NCI-H1417 treated with DMSO at 0.1 percent for 48 hours (cell line): ENCODE measurements around the gene ZFHX2.

Experiments used
- DNase-seq: peaks from one replicate; lab custom pipeline; 2025; lab: John Stamatoyannopoulos, UW

The ZFHX2 gene

DNA sequence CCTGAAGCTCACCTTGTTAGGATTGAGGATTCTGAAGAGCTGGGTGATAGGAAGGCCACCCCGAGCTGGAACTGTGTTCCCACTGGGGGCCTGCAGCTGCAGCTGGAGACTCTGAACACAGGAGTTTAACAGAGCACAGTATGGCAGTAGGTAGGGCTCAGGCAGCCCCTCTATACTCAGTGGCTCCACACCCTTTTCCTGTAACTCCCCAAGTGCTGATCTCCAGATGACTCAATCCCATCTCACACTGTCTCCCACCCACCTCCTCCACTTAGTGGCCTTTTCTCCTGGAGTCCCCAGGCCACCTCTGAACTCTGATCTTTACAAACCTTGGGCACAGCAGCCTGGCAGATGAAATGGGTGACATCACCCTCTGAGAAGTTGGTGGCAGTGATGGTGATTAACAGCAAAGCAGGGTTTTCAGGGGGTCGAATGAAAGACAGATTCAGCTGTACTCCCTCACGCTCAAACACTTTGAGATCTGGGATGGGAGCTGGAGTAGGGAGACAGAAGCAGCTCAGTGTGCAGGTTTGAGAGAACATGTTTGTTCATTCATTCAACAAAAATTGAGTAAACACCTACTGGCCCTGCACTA lies 8.5 kb upstream of the ZFHX2 start:
- DNase-seq = no peak

DNA sequence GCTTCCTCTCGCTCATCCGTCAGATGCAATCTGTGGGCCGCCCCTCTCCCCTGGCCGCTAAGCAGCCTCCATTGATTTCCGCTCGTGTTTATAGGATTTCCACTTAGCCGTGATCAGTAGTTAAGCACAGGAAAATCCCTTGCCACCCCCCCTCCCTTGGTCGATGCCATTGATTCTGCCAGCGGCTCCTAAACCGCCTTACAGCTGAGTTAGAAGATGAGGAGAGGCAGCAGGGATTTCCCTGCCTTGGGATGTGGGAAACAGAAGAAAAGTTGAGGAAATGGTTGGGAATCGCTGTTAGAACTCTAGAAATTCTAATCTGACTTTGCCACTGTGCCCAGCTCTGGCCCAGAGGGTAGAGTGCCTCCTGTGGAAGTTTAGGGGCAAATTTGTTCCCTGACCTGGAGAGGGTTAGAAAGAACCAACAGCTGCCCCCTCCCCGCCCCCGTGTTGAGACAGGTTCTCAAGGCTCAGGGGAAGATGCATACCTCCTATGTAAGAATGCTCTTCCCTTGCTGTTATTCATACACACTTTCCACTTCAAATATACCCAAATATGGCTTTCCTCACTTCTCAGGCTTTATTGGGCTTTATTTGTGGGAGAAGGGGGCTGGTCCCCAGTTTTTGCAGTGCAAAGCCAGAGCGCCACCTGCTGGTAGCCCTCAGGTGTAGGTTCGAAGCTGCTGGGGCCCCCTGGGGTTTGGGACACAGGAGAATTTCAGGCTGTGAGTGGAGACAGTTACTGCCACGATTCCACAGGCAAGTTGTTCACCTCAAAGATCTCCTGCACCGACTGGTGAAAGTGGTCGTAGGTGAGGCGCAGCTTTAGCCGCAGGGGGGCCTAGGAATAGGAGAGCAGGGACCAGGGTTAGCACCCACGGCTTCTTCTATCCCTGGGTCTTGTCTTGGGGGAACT lies 7.7 kb upstream of the ZFHX2 start:
- no peak for DNase-seq

DNA sequence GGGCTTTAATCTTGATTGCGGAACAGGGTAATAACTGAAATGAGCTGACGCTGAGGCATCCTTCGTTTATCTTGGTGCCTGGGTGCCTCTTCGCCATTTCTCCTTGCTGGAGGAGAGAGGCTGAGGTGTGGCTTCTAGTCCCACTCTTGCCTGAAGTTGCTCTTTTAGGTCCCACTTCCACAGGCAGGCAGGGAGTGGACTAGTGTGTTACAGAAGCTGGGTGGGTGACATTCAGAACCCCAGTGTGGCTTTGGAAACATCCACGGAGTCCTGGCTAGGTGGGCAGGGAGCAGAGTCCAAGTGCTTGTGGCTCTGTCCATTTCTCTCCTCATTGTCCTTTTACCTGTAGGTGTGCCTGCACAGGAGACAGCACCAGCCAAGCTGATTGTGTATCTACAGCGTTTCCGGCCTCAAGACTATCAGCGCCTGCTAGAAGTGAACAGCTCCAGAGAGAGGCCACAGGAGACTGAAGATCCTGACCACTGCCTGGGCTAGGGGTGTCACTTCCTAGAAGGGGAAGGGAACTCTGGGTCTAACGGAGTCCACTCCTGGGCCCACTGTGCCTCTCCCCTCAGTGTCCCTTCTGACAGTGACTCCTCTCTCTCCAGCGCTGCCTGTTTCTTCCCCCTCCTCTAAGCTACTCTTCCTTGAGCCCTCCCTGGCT lies 6.9 kb upstream of the ZFHX2 start:
- no peak for DNase-seq

DNA sequence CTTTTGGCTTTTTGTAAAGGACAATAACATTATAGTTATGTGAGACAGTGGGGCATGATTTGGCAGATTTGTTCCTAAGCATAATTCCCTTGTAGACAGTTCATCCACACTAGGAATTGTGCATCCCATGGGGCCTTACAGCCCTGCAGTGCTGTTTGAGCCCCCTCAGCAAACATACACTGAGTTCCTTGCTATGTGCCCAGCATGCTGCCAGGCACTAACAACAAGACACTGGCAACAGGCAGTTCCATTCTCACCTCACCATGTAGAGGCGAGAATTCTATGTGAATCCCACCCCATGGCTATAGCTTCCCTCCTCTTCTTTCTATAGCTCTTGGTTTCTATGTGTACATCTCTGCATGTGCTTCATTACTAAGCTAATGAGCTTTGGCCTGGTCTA lies 6.4 kb upstream of the ZFHX2 start:
- no peak for DNase-seq

DNA sequence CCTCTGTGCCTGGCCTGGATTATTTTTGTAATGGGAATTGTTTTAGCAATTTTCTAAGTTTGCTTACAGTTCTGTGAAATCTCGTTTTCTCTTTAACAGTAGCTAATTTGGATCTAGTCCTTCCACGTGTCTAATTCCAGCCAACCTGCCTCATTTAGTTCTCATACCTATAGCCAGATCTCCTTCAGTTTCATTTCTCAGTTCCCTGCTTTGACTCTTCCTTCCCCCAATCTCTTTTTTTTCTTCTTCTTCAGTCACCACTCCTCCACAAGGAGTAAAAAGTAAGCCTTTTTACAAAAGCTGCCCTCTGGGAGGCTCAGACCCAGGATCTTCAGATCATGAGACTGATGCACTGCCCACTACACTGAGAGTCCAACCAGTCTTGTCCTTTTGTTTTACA lies 6.0 kb upstream of the ZFHX2 start:
- DNase-seq = no peak

DNA sequence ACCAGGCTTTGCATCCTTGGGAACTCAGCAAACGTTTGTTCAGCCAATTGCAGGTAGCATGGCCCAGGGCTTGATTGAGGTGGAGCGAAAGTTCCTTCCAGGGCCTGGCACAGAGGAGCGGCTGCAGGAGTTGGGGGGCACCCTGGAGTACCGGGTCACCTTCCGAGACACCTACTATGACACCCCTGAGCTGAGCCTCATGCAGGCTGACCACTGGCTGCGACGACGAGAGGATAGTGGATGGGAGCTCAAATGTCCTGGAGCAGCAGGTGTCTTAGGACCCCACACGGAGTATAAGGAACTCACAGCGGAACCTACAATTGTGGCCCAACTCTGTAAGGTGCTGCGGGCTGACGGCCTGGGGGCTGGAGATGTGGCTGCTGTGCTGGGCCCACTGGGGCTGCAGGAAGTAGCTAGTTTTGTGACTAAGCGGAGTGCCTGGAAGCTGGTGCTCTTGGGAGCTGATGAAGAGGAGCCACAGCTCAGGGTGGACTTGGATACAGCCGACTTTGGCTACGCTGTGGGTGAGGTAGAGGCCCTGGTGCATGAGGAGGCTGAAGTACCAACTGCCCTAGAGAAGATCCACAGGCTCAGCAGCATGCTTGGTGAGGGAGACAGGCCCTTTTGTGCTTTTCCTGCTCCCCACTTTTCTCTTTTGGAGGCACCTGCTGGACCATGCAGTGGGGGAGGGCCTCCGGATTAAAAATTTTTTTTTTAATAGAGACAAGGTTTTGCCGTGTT lies 5.3 kb upstream of the ZFHX2 start:
- no peak for DNase-seq

DNA sequence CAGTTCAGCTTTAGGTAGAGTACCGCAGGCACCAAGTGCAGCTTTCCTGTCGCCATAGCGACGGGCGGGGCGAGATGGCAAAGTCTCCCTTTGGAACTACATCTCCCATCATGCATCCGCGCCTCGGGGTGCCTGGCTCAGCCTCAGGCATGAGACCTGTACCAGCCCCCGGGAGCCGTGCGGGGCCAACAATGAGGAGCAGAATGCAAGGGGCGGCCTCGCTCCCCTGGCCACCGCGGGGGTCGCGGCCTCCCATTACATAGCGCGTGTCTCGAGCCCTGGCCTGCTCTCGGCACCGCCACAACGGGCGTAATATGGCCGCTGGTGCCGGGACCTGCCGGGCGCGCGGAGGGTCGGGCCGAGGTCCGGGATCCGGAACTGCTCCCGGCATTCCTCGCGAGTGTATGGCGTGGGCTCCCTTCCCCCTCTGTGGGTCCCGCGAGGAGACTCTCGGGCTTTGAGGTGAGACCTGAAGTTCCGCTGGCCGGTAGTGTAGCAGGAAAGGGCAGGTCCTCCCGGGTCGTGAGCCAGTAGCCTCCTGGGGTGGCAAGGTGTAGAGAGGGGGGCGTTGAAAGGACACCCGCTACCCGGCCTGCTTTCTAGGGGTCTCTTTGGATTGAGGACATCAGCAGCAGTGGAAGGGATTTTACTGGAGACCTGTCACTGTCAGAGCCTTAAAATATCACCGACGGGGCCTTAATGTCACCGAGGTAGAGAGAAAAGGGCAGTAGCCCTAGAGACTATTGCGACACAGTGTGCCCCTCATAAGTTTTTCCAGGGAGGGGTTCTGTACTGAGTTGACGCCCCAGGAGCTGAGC lies 4.5 kb upstream of the ZFHX2 start, which contains the start of gene THTPA:
TSS of gene THTPA (plus strand) at position 390 of the 818 bp plus-strand sequence. CDS start 487 bp downstream, outside the sequence.
- peak; percentile 63 for DNase-seq

DNA sequence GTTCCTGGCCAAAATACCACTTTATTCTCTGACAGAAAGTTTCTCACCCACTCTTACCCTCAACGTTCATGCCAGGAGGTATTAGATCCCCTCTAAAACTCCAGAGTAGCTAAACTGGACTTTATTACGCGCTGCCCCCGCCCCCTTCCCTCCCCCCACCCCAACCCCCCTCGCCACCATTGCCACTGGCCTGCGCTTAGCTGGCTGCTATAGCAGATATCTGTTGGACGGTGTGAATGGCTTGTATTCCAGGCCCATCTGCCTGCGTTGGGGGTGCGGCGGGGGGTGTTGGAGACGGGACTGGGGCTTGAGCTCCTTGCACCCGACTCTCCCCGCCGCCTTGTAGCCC lies 3.9 kb upstream of the ZFHX2 start:
- no peak for DNase-seq

DNA sequence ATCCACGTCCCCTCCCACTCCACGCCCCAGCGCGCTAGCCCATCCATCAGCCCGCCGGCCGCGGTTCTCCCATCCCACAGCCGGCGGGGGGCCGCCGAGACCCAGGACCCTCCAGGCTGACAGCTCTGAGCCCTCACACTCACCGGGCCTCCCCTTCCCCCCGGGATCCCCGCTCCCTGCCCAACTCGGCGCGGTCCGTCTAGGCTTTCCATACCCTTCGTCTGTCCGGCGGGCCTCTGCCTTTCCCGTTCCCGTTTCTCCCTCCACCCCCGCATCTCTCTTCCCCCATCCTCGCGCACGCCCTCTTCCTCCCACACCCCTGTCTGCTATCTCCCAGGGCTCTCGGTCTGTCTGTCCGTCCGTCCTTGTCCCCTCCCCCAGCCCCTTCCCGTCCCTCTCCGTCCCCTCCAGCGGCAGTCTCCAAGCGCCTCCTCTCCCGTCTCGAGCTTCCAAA lies 726 bp downstream of the ZFHX2 start:
- no peak for DNase-seq

DNA sequence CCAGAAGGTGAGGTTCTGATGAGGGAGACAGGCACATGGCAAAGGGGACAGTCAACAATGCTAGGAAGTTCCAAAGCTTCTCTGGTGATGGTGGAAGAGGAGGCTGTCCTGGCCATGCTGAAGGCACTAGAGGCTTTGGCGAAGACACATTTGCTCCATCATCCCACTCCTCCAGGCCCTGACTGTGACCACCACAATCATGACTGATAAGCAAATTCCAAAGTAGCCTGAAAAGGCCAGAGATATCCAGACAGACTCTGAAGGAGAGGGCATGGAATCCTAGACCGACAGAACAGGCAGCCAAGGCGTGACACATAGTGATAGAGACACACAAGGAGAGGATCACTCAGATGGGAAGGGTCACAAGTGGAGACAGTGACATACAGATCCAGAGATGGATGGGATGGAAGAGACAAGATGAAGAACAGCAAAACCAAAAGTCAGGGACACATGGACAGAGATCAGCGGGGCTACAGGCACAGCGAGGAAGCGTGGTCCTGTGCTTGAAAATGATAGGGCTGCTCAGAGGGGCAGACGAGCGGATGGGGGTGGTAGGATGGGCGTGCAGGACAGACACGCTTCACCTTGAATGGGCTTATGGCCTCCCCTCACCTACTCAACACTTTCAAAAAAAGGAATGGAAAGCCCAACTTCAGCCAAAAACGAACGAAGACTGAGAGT lies 1.3 kb downstream of the ZFHX2 start:
- DNase-seq = no peak

DNA sequence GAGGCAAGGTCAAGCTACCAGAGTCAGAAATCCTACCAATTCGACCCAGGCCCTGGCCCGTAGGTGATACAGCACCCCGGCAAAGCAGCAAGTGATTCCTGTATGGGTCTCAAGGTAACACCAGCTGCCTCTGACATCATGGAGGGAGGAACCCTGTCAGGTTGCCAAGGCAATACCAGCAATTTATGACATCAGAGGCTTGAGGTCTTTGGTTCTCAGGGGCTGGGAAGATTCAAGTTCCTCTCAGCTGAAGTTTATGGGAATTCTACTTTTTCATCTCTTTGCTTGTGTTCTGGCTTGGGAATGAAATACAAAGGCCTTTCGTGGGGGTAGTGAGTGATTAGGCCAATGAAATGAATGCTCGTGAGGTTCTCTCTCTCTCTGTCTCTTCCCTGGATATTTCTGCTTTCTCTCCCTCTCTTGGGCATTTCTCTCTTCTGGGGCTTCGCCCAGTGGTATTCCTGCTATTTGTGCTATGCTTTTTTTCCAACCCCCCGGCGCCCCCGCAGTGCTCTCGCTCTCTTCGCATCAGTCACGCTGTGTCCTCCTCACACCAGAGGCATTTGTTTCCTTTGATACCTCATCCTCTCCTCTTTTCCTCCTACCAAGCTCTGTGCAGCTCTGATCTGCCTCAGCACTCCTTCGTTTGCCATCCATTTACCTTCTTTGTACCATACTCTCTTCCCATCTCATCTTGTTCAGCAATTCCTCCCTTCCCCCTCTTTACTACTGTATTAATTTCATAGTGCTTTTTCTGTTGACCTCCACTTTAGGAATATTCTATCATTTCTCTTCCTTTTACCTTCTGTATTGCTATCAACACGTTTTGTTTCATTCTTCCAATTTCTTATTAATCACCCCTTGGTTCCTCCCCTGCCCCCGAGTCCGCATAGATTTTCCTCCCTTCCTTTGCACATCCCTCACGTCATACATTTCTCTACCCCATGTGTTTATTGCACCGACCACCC lies 2.9 kb downstream of the ZFHX2 start:
- DNase-seq = no peak

DNA sequence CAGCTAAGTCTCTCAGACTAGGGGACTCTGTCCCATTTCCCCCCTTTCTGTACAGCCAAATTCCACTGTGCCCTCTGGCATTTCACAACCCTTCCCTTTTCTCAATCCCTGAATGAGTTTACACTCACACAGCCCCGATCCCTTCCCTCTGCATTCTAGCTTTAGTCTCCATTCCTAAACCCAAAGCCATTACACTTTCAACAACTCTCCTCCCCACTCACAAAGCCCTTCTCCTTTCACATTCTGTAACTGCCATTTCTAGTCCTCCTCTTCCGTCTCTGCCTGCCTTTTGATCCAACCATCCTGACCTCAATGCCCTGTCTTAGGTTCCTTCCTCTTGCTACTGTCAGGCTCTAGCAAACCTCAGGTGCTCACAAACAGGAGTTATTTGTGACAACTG lies 3.6 kb downstream of the ZFHX2 start:
- no peak for DNase-seq

DNA sequence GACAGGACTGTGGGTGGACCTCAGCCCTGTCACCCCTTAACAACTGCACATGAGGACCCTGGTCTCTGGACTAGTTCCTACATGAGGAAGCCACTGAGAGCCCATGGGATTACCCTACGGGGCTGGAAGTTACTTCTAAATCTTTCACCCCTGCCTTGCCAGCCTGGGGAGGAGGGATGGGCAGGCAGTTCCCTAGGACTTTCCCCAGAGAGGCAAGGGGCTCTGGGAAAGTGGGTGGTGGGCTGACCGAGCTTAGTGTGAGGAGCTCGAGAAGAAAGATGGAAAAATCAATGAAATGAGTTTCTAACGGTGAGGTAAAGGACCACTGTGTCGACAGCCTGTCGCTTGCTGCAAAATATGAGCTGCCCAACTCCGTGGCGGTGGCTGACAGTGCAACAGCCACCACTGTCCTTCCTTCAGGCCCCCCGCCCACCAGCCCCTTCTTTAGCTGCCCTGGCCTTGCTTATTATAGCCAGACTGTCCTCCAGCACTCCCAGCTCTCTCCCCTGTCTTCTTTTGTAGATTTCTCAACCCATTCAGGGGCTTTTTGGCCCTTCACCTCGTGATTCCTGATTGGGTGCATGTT lies 5.0 kb downstream of the ZFHX2 start:
- DNase-seq = no peak

DNA sequence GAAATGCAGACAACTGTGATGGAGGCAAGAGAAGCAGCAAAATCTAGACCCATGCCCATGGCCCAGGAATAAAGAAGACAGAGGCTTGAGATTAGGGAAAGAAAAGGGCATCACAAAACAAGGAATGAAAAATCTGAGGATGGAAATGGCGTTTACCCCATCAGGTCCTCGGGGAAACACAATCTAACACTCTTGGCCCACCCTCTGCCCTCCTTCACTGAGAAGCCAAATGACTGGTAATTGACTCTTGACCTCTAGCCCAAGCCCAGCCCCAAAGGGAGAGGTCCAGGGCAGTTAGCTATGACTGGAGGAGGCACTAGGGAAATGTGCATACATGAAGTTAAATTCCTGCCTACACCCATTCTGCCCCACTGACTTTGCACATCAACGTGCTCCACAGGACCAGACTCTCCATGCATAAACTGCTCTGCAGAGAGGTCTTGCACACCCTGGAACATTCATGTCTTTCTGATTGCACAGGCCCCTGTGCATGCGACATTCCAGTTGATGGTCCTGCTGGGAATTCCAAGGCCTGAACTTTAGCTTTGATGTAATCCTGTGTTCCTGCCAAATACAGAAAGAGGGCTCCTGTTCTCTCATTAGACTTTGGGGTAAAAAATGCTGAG lies 5.7 kb downstream of the ZFHX2 start:
- DNase-seq = no peak

DNA sequence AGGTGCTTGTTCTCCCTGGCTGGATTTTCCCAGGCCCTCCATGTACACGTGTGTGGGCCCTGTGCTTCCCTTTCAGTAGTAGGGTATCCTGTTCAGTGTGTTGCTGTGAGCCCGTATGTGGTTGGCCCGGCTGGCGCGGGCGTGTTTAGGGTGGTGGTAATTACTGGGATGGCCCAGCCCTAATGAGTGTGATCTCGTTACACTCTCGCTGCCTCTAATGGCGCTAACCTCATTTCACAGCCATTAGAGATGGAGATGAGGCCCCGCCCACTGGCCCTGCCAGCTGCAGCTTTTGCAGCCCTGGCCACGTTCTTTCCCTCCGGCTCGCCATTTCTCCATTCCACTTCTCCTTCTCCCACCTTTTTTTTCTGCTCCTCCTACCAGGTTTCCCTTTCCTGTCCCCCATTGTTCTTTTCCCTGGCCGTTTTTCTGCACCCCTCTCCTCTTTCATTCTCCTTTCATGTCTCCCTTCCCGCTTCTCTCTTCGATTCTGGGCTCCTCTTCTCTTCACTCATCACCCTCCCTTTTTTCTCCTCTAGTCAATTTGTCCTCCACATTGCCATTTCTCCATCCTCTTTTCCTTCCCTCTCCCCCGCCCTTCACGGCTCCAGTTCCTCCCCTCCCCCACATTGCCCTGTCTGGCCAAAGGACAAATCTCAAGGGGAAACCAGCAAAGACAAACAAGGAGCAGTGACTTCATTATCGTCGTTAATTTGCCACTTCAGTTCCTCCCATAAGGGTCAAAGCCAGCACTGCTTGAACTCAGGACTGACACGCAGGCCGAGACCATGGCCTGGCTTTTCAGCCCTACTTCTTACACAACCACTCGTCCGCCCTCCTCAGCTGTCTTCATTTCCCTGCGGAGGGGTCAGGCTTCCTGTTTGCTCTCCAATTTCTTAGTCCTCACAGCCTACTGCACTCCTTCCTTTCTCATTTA lies 6.8 kb downstream of the ZFHX2 start:
- DNase-seq = no peak

DNA sequence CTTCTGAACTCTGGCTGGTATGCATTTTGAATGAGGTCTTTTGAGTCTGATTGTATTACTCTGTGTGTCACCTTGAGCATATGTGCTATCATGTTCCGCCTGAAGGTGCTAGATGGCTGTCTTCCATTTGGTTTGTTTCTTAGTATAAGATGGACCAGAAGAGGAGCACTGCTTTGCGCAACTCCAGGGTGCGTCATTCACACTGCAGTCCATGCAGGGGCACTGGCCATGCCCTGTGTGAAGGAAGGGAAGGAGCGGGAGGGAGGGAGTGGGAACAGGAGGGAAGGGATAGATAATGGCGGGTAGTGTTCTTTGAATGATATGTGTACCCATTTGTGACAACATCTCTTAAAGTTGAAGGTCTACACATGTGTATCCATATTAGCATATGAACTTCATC lies 8.2 kb downstream of the ZFHX2 start:
- no peak for DNase-seq

DNA sequence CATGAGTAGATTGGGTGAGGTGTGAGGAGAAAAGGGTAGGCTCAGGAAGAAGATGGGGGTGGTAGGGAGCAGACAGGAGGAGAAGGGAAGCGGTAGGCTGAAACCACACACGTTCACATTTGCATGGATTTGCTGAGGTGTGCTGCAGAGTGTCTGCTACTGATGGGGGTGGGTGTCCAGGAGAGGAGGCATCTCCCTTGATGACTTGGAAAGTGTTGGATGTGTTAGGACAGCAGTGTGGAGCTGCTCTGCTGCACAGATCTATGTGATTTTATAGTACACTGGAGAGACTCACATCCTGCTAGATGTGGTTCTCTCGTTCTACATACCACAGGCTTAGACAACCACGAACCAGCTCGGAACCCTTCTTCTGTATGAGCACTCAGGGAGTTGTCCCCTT lies 9.3 kb downstream of the ZFHX2 start:
- DNase-seq = no peak

DNA sequence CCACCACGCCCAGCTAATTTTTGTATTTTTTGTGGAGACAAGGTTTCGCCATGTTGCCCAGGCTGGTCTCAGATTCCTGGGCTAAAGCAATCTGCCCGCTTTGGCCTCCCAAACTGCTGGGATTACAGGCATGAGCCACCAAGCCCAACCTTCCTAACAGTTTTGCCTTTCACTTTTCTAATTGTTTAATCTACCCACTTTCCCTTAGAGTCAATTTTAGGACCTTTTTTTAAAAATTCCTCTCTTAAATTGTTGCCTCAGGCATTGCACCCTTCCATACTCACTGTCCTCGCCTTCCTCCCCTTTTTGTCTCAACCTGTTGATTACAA lies 11.5 kb downstream of the ZFHX2 start:
- DNase-seq = no peak
